ENCODE measurements around the gene GABARAP.
A peak's percentile ranks its signal among the peaks of the same experiment; 100 is the strongest.

Gene GABARAP

GRCh38 chr17:7260151-7260550, 17.9 kb upstream of the GABARAP start:
- DNase-seq (ENCODE audit: extremely low read depth, low read depth), result no peak
- H3K4me3 ChIP-seq (replicated peaks; ENCODE audit: low read depth, low read length), result no peak overlapping the region
- no peak for TF ChIP-seq CTCF (IDR thresholded peaks at IDR 0.05; ENCODE audit: low read depth, low read length, missing control alignments)

GRCh38 chr17:7259555-7259889, 17.3 kb upstream of the GABARAP start:
- TF ChIP-seq CTCF (IDR thresholded peaks at IDR 0.05; ENCODE audit: low read depth, low read length, missing control alignments), result no peak
- H3K4me3 ChIP-seq (replicated peaks; ENCODE audit: low read depth, low read length), result no peak overlapping the region
- no peak for DNase-seq (ENCODE audit: extremely low read depth, low read depth)

- DNase-seq (ENCODE audit: extremely low read depth, low read depth), result no peak
- TF ChIP-seq CTCF (IDR thresholded peaks at IDR 0.05; ENCODE audit: low read depth, low read length, missing control alignments), result no peak
- H3K4me3 ChIP-seq (replicated peaks; ENCODE audit: low read depth, low read length), result no peak overlapping the region
Measured at GRCh38 chr17:7258731-7259554, 16.7 kb upstream of the GABARAP start.

GRCh38 chr17:7256766-7257456, 14.7 kb upstream of the GABARAP start:
- TF ChIP-seq CTCF (IDR thresholded peaks at IDR 0.05; ENCODE audit: low read depth, low read length, missing control alignments), result no peak
- H3K4me3 ChIP-seq (replicated peaks; ENCODE audit: low read depth, low read length), result no peak overlapping the region
- no peak for DNase-seq (ENCODE audit: extremely low read depth, low read depth)

- TF ChIP-seq CTCF (IDR thresholded peaks at IDR 0.05; ENCODE audit: low read depth, low read length, missing control alignments), result no peak
- H3K4me3 ChIP-seq (replicated peaks; ENCODE audit: low read depth, low read length), result no peak overlapping the region
- no peak for DNase-seq (ENCODE audit: extremely low read depth, low read depth)
Measured at GRCh38 chr17:7254511-7254910, 12.3 kb upstream of the GABARAP start.

- peak overlapping the region; percentile 96 for H3K4me3 ChIP-seq (replicated peaks; ENCODE audit: low read depth, low read length)
- no peak for DNase-seq (ENCODE audit: extremely low read depth, low read depth)
- TF ChIP-seq CTCF (IDR thresholded peaks at IDR 0.05; ENCODE audit: low read depth, low read length, missing control alignments), result no peak
Measured at GRCh38 chr17:7253082-7253481, 10.8 kb upstream of the GABARAP start.

Data from HFF-Myc (cell line).